ENCODE measurements around the gene CXXC5.
"Not testable (repeated sequence)": the region's sequence is repeated elsewhere in the genome, so short reads cannot be mapped to it uniquely, and the experiment has no call there.

CXXC5 gene

GRCh38 chr5:139648205-139649081 is at the start of gene CXXC5:
TSS of gene CXXC5 (plus strand) at chr5:139648349. CDS start at chr5:139680524, 32,175 bp downstream.
- TF ChIP-seq CTCF (IDR thresholded peaks at IDR 0.05; ENCODE audit: low read depth, low read length, missing control alignments), result no peak
- DNase-seq (ENCODE audit: low read depth), result no peak
- H3K4me3 ChIP-seq (ENCODE audit: low read depth, low read length), result peak within 1 kb of the TSS; percentile 84

- not testable (repeated sequence) for H3K4me3 ChIP-seq (ENCODE audit: low read depth, low read length); DNase-seq (ENCODE audit: low read depth)
Measured at GRCh38 chr5:139598601-139598965, 49.6 kb upstream of the CXXC5 start.

- H3K4me3 ChIP-seq (ENCODE audit: low read depth, low read length), result no peak overlapping the region
- no peak for DNase-seq (ENCODE audit: low read depth)
- no peak for TF ChIP-seq CTCF (IDR thresholded peaks at IDR 0.05; ENCODE audit: low read depth, low read length, missing control alignments)
Measured at GRCh38 chr5:139600336-139600949, 47.7 kb upstream of the CXXC5 start.

GRCh38 chr5:139601429-139601828 is 46.7 kb upstream of the CXXC5 start:
- DNase-seq (ENCODE audit: low read depth), result no peak
- H3K4me3 ChIP-seq (ENCODE audit: low read depth, low read length), result no peak overlapping the region
- TF ChIP-seq CTCF (IDR thresholded peaks at IDR 0.05; ENCODE audit: low read depth, low read length, missing control alignments), result no peak

GRCh38 chr5:139601948-139602347 is 46.2 kb upstream of the CXXC5 start:
- DNase-seq (ENCODE audit: low read depth); H3K4me3 ChIP-seq (ENCODE audit: low read depth, low read length): not testable (repeated sequence)

GRCh38 chr5:139605887-139606286 is 42.3 kb upstream of the CXXC5 start:
- no peak overlapping the region for H3K4me3 ChIP-seq (ENCODE audit: low read depth, low read length)
- no peak for TF ChIP-seq CTCF (IDR thresholded peaks at IDR 0.05; ENCODE audit: low read depth, low read length, missing control alignments)
- no peak for DNase-seq (ENCODE audit: low read depth)

- no peak for DNase-seq (ENCODE audit: low read depth)
- TF ChIP-seq CTCF (IDR thresholded peaks at IDR 0.05; ENCODE audit: low read depth, low read length, missing control alignments), result no peak
- no peak overlapping the region for H3K4me3 ChIP-seq (ENCODE audit: low read depth, low read length)
Measured at GRCh38 chr5:139611703-139612584, 36.2 kb upstream of the CXXC5 start.
